WI38 (cell line): ENCODE data around the gene GRSF1.

Experiments
- H3K4me3 ChIP-seq: 2 replicates; pipeline ENCODE4 v1.5.1; 2011; ENCODE audit warnings: low read depth, mild to moderate bottlenecking, control low read depth, low read length
- CTCF ChIP-seq: IDR thresholded peaks from 2 replicates; pipeline ENCODE4 v1.5.1; 2012; ENCODE audit warnings: low read depth, mild to moderate bottlenecking, control low read depth, low read length

The GRSF1 gene

GRCh38 chr4:70815370-70815769, 24.3 kb downstream of the GRSF1 start:
- H3K4me3 ChIP-seq = no peak overlapping the region
- TF ChIP-seq CTCF = no peak

GRCh38 chr4:70808151-70808550, 31.5 kb downstream of the GRSF1 start:
- H3K4me3 ChIP-seq = no peak overlapping the region
- no peak for TF ChIP-seq CTCF

DNA sequence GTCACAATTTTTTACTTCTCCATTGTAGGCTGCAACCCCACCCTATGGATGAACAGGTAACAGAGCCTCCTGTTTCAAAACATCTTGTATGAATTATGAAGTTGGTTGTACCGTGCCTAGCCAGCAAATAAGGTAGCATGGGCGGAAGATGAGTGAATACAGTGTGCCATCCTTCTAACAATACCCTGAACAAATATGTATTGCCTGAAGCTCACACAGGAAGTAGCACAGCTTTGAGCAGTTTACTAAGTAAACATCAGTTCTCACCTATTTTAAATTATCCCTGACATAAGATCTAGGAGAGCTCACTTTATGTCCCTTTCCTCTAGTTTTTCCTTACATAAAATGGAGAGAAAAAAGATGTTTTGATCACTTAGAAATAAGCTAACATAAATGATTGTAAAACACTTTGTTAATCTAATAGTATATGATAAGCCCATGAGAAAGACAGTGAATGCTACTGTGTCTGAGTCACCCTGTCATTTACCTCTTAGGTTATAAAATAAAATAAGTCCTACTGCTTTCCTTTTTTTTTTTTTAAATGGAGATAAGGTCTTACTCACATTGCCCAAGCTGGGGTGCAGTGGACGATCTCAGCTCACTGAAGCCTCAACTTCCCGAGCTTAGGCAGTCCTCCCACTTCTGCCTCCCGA, 36.6 kb downstream of the GRSF1 start:
- TF ChIP-seq CTCF = no peak

GRCh38 chr4:70801265-70801809, 38.4 kb downstream of the GRSF1 start:
- H3K4me3 ChIP-seq = no peak overlapping the region
- no peak for TF ChIP-seq CTCF

More for the DNA sequence above, 36.6 kb downstream of the GRSF1 start:
- no peak overlapping the region for H3K4me3 ChIP-seq

DNA sequence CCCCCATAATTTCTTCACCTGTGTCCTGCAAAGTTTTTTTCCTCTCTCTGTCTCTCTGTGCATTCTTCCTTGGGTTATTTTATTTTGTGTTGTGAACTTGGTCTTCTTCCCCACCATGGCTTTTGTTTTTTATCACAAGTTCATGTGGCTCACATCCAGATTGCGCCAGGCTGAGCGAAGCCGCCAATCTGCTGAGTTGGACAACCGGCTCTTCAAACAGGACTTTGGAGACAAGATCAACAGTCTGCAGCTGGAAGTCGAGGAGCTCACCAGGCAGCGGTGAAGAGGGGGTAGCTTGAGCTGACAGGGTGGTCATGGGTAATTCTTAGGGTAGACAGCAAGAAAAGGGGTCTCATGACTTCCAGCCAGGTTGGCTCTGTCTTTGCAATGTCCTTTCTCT, 46.1 kb downstream of the GRSF1 start:
- H3K4me3 ChIP-seq = no peak overlapping the region
- TF ChIP-seq CTCF = no peak

DNA sequence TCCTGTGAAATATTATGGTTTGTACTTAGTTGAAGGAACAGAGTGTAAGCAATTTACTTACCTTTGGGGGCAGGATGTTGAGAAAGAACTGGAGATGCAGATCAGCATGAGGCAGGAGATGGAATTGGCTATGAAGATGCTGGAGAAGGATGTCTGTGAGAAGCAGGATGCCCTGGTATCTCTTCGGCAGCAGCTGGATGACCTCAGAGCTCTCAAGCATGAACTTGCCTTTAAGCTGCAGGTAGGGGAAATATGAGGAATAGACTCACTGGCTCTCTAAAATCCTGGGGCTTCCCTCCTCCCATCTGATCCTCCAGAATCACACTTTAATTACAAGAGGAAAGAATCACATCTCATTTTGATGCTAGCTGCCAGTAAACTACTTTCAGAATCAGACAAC, 51.0 kb downstream of the GRSF1 start:
- no peak for TF ChIP-seq CTCF
- no peak overlapping the region for H3K4me3 ChIP-seq

- no peak for TF ChIP-seq CTCF
- H3K4me3 ChIP-seq = no peak overlapping the region
These were observed 52.2 kb downstream of the GRSF1 start for GRCh38 chr4:70787496-70787895.
